ENCODE results near the gene LRRC59. TPM values are rescaled to one million over a fixed set of nuclear protein-coding genes. Genes with fewer than 3 reads are reported as not detected.

Gene LRRC59
- total and polyA plus RNA-seq, 5 experiments from 2014 or later, result 12.8 to 27.7 (median 14.1) TPM

DNA sequence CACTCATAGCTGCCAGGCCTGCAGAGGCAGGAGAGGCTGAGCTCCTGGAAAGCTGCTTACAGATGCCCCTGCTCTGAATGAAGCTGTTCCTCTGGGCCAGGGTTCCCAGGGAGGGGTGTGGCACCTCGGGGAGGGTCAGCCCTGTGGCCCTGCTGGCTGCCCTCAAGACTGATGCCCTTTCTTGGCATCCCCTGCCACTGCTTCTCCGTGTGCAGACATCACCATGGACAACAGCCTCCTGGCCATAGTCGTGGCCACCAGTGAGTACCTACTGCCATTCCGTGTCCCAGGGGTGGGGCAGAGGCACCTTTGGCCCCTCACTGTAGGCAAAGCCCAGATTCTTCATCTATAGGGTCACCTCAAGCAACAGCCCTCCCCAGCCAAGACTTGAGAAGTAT lies 33.3 kb downstream of the LRRC59 start:
- Mint-ChIP-seq H3K4me3 (no peak overlapping the region), H3K27ac (peak overlapping the region in 1 of 10 donors; percentile 21), H3K9me3 (no peaks in the 10 kb centered on the region), H3K36me3 (peaks cover 0 to 37% (median 9%) of the 10 kb centered on the region in 3 donors), H3K4me1 (peaks cover 9 to 29% (median 12%) of the 10 kb centered on the region in 4 donors), H3K27me3 (no peaks in the 10 kb centered on the region)
- ATAC-seq (no peak), DNase-seq (no peak)
- POLR2A ChIA-PET, result interaction anchor here (1.2 kb wide), 1 partner anchor 9 kb away, joined by 4 read pairs; the partner anchor contains the start of genes EME1 and MRPL27

DNA sequence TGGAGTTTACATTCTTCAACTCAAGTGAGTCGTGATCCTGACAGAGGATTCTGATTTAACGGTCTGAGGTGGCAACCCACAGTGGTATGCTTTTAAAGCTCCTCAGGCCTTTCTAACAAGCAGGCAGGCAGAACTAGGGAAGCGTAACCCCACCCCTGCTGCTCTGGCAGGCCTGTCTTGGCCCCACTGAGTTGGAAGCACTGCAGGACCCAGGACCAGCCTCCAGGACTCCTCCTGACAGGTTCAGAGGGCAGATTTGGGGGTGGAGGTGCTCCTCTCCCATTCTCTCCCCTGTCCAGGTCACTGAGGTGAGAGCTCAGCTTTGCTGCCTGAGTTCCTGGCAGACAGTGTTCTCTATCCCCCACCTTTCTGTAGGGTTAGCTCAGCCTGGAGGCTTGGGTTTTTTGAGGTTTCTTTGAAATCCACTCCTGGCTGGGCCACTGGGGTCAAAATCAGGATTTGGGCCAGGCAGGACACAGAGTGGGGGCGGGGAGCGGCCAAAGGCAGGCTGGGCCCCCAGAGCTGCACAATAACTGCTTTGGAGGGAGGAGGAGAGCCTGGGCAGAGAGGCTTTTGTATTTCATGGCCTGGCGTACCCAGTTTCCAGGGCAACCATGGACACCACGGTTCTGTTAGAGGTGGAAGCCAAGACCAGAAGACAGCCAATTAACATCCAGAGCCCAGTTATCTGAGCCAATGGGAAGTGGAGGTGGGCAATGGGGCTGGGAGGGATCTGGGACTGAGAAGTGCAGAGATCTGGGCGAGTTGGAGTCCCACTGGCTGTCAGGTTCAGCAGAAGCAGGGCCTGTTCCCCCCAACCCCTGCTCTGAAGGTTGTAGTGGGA lies 33.9 kb downstream of the LRRC59 start:
- no peak for DNase-seq
- Mint-ChIP-seq H3K4me1 (peaks cover 9 to 32% (median 12%) of the 10 kb centered on the region in 4 donors), H3K27me3 (no peaks in the 10 kb centered on the region), H3K36me3 (peaks cover 0 to 36% (median 6%) of the 10 kb centered on the region in 3 donors), H3K9me3 (no peaks in the 10 kb centered on the region), H3K27ac (peak overlapping the region in 3 of 10 donors; percentile 21 to 29 (median 29)), H3K4me3 (no peak overlapping the region)
- POLR2A ChIA-PET, result interaction anchor here (1.2 to 3.8 kb wide), 3 partner anchors 9 to 17 kb away, joined by 4 to 17 read pairs (median 16); partner anchors contain the start of genes EME1, MRPL27 and XYLT2
- ATAC-seq, result no peak

- Mint-ChIP-seq H3K27me3 (no peaks in the 10 kb centered on the region), H3K9me3 (no peaks in the 10 kb centered on the region), H3K4me3 (no peak overlapping the region), H3K4me1 (peaks cover 9 to 31% (median 12%) of the 10 kb centered on the region in 4 donors), H3K27ac (peak overlapping the region in 3 of 10 donors; percentile 68 to 90 (median 76)), H3K36me3 (peaks cover 0 to 34% (median 2%) of the 10 kb centered on the region in 3 donors)
- ATAC-seq (no peak), DNase-seq (no peak)
- POLR2A ChIA-PET, result interaction anchor here (0.7 to 3.8 kb wide), 5 partner anchors 9 to 44 kb away, joined by 4 to 17 read pairs (median 10); partner anchors contain the start of genes EME1, LRRC59, MRPL27 and XYLT2
These were observed 34.7 kb downstream of the LRRC59 start for GRCh38 chr17:50362661-50363060.

DNA sequence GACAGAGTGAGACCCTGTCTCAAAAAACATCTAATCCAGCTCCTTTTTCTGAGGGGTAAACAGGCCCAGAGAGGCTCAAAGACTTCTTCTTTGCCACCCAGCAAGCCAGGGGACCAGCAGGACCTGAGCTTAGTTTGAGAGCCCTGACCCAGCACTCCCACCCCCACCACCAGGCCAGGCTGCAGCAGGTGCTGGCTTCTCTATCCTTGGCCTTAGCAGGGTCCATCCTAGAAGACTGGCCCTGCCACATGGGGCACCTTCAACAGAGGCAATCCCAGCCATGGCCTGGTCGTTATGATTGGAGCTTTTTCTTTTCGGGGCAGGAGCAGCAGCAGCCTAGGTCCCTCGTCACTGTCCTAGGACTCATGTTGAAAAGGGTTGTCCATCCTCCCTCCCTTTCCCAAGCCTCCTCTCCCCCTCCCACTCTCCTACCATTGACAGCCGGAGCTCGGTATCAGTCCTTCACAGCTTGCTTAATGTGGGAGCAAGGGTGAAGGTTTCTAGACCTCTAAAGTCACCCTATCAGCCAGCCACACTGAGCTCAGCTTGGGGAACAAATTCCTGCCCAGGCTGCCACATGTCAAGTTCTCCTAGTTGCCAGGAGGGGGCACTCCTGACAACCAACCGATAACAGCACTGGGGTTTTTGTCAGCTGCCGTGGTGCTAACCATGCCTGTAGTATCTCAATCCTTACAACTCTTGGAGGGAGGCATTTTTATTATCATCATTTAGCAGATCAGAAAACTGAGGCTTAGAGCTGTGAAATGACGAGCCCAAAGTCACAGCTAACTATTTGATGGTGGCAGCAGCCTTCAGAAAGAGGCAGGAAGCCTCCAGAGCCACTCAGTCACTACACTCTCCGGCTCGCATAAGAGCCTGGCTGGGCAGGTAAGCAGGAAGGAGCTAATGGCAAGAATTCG lies 35.5 kb downstream of the LRRC59 start:
- POLR2A ChIA-PET, result interaction anchor here (0.9 to 3.8 kb wide), 5 partner anchors 10 to 37 kb away, joined by 3 to 17 read pairs (median 10); partner anchors contain the start of genes EME1, LRRC59, MRPL27 and XYLT2
- H3K9me3 Mint-ChIP-seq, result no peaks in the 10 kb centered on the region
- H3K4me3 Mint-ChIP-seq, result peak overlapping the region in 9 of 10 donors; percentile 21 to 58 (median 47)

DNA sequence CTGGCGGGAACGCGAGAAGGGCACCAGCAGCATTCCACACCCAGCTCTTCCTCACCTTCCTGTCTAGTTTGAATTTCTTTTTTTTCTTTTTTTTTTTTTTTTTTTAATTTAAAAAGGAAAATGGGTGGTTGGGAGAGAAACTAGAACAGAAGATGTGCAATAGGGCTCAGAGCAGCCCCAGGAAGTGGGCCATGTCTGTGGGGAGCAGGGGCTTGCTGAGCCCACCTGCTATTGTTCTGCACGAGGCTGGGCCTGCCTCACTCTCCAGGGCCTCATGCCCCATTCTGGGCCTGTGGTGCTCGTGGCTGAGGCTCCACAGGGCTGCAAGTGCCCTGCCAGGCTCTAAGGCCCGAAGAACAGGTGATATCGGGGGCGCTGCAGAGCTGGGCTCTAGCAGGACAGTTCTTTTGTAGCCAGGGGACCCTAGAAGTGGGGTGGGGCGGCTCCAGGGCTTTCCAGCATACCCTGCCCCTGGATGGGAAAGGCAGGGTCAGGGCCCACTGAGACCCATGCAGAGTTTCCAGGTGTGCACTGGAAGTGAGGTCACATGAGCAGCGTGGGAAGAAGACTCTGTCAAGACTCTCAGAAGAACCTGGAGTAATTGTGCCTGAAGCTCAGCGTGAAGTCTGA lies 36.7 kb downstream of the LRRC59 start:
- no peaks in the 10 kb centered on the region for H3K9me3 Mint-ChIP-seq
- POLR2A ChIA-PET, result interaction anchor here (0.6 to 3.8 kb wide), 4 partner anchors 11 to 38 kb away, joined by 3 to 17 read pairs (median 10); partner anchors contain the start of genes EME1, LRRC59, MRPL27 and XYLT2

More for the DNA sequence above, 35.5 kb downstream of the LRRC59 start:
- Mint-ChIP-seq H3K4me1 (peaks cover 9 to 30% (median 12%) of the 10 kb centered on the region in 4 donors), H3K27me3 (no peaks in the 10 kb centered on the region), H3K36me3 (peaks cover 0 to 37% (median 0%) of the 10 kb centered on the region in 3 donors), H3K27ac (peak overlapping the region; percentile 59 to 93 (median 84))
- peak; percentile 89 to 94 for ATAC-seq
- peak; percentile 32 to 77 (median 54) for DNase-seq

DNA sequence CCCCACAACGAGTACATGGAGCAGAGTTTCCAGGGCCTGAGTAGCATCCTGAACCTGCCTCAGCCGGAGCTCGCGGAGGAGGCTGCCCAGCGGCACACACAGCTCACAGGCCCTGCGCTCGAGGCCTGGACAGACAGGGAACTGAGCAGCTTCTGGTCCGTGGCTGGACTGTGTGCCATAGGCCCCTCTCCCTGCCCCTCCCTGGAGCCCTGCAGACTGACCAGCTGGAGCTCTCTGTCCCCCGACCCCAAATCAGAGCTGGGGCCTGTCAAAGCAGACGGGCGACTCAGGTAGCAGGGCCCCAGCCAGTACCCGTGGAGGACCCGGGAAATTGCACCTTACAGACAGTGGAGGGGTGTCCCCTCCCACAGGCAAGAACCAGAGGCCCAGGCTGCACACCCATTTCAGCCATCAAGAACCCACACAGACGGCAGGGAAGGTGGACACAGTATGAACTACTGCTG lies 37.3 kb downstream of the LRRC59 start:
- Mint-ChIP-seq H3K4me3 (no peak overlapping the region), H3K27me3 (no peaks in the 10 kb centered on the region), H3K36me3 (peaks cover 0 to 41% (median 0%) of the 10 kb centered on the region in 3 donors), H3K27ac (peak overlapping the region in 4 of 10 donors; percentile 15 to 91 (median 38)), H3K9me3 (no peaks in the 10 kb centered on the region), H3K4me1 (peaks cover 9 to 28% (median 10%) of the 10 kb centered on the region in 4 donors)
- ATAC-seq, result no peak
- DNase-seq, result no peak
- POLR2A ChIA-PET, result interaction anchor here (0.6 to 3.8 kb wide), 3 partner anchors 12 to 37 kb away, joined by 5 to 17 read pairs (median 16); partner anchors contain the start of genes EME1, LRRC59, MRPL27 and XYLT2

More for the DNA sequence above, 36.7 kb downstream of the LRRC59 start:
- DNase-seq, result no peak
- H3K36me3 Mint-ChIP-seq, result peaks cover 0 to 41% (median 0%) of the 10 kb centered on the region in 3 donors
- no peaks in the 10 kb centered on the region for H3K27me3 Mint-ChIP-seq
- ATAC-seq, result no peak
- H3K27ac Mint-ChIP-seq, result peak overlapping the region in 7 of 10 donors; percentile 27 to 91 (median 79)
- no peak overlapping the region for H3K4me3 Mint-ChIP-seq
- peaks cover 9 to 28% (median 12%) of the 10 kb centered on the region in 4 donors for H3K4me1 Mint-ChIP-seq

DNA sequence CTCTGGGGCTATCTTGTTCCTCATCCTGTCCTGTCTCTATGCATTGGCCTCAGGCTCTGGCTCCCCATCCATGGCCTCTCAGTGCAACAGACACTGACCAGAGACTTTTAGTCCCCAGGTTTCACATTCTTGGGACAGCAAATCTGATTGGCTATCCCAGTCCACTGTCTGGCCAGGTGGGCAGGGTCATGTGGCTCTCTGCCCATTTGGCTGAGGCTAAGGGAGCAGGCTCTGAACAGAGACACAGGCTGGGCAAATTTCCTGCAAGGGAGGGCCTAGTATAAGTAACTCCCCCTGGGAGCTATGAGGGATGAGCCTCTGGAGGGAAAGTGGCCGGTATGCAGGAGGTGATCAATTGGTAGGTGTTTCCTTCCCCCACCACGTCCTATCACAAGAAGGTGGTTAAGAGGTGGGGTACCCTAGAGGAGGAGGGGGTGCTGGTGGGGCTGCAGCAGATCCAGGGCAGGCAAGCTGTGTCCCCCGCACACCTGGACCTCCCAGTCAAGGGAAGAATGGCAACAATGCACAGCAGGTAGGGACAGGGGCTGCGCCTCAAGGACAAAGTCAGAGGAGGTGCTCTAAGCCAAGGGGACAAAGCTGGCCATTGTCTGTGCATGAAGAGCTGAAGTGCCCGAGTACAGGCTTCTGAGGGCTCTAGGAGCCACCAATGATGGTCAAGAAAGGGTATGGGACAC lies 38.2 kb downstream of the LRRC59 start:
- H3K4me3 Mint-ChIP-seq, result no peak overlapping the region
- peaks cover 0 to 45% (median 0%) of the 10 kb centered on the region in 3 donors for H3K36me3 Mint-ChIP-seq
- peaks cover 9 to 28% (median 11%) of the 10 kb centered on the region in 4 donors for H3K4me1 Mint-ChIP-seq
- H3K27me3 Mint-ChIP-seq, result no peaks in the 10 kb centered on the region
- DNase-seq (no peak), ATAC-seq (no peak)
- POLR2A ChIA-PET, result interaction anchor here (1.0 to 3.8 kb wide), 2 partner anchors 13 kb away, joined by 4 to 17 read pairs; partner anchors contain the start of genes EME1, MRPL27 and XYLT2
- peak overlapping the region in 5 of 10 donors; percentile 37 to 89 (median 63) for H3K27ac Mint-ChIP-seq
- no peaks in the 10 kb centered on the region for H3K9me3 Mint-ChIP-seq

DNA sequence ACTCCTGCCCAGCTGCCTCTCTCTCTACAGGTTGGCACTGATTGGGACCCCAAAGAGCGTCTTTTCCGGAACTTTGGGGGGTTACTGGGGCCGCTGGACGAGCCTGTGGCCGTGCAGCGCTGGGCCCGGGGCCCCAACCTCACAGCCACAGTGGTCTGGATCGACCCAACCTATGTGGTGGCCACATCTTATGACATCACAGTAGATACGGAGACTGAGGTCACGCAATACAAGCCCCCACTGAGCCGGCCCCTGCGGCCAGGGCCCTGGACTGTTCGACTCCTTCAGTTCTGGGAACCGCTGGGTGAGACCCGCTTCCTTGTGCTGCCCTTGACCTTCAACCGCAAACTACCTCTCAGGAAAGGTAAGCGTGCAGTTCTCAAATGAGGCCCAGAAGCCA lies 39.1 kb downstream of the LRRC59 start:
- H3K9me3 Mint-ChIP-seq, result no peaks in the 10 kb centered on the region
- ATAC-seq (no peak), DNase-seq (no peak)
- no peak overlapping the region for H3K27ac Mint-ChIP-seq
- H3K4me1 Mint-ChIP-seq, result peaks cover 9 to 30% (median 12%) of the 10 kb centered on the region in 4 donors
- no peaks in the 10 kb centered on the region for H3K27me3 Mint-ChIP-seq
- H3K4me3 Mint-ChIP-seq, result no peak overlapping the region
- H3K36me3 Mint-ChIP-seq, result peaks cover 0 to 48% (median 0%) of the 10 kb centered on the region in 3 donors
- POLR2A ChIA-PET, result interaction anchor here (1.0 kb wide), 1 partner anchor 12 kb away, joined by 4 read pairs; the partner anchor contains the start of gene XYLT2

DNA sequence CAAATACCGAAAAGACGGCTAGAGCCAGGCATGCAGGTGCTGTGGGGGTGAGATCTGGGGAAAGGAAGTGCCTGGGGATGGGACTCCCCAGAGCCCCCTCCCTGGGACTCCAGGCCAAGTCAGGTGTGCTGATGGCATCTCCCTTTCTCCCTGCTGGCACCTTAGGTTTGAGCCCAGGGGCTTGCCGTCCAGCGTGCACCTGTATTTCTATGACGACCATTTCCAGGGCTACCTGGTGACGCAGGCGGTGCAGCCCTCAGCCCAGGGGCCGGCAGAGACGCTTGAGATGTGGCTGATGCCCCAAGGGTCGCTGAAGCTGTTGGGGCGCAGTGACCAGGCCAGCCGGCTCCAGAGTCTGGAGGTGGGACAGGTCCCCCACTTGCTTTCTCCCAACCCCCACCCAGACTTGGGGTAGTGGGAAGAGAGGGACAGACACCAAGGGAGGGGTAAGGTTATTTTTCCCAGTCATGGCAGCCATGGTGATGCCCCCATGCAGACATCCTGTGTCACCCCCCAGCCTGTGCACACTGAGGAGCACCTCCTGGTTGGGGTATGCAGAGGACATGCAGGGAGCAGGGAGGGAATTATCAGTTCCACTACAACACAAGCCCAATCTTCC lies 40.3 kb downstream of the LRRC59 start:
- Mint-ChIP-seq H3K4me1 (peaks cover 2 to 32% (median 9%) of the 10 kb centered on the region in 4 donors), H3K36me3 (peaks cover 0 to 51% (median 0%) of the 10 kb centered on the region in 3 donors)

DNA sequence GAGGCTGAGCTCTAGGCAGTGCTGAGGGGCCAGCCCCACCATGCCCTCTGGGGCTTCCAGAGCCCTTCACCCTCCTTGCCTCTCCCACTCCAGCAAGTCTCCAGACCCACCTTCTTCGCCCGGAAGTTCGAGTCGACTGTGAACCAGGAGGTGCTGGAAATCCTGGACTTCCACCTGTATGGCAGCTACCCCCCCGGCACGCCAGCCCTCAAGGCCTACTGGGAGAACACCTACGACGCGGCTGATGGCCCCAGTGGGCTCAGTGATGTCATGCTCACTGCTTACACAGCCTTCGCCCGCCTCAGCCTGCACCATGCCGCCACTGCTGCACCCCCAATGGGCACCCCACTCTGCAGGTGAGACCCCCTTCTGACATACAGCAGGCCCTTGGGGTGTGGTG lies 40.9 kb downstream of the LRRC59 start:
- peaks cover 0 to 49% (median 0%) of the 10 kb centered on the region in 3 donors for H3K36me3 Mint-ChIP-seq
- ATAC-seq (no peak), DNase-seq (no peak)
- H3K4me3 Mint-ChIP-seq, result no peak overlapping the region
- POLR2A ChIA-PET, result no interaction called here
- H3K4me1 Mint-ChIP-seq, result peaks cover 0 to 34% (median 9%) of the 10 kb centered on the region in 4 donors
- no peaks in the 10 kb centered on the region for H3K9me3 Mint-ChIP-seq
- H3K27me3 Mint-ChIP-seq, result no peaks in the 10 kb centered on the region
- H3K27ac Mint-ChIP-seq, result peak overlapping the region in 1 of 10 donors; percentile 59

More for the DNA sequence above, 40.3 kb downstream of the LRRC59 start:
- no peak for DNase-seq
- Mint-ChIP-seq H3K27me3 (no peaks in the 10 kb centered on the region), H3K4me3 (no peak overlapping the region), H3K9me3 (no peaks in the 10 kb centered on the region), H3K27ac (no peak overlapping the region)
- ATAC-seq, result no peak
- POLR2A ChIA-PET, result no interaction called here
